ENCODE measurements around the gene TMC2. TPM values are rescaled to one million over a fixed set of nuclear protein-coding genes. Genes with fewer than 3 reads are reported as not detected.

The TMC2 gene
- total RNA-seq, 2 donors from 2014 or later: 0.26 TPM; not detected in 1

DNA sequence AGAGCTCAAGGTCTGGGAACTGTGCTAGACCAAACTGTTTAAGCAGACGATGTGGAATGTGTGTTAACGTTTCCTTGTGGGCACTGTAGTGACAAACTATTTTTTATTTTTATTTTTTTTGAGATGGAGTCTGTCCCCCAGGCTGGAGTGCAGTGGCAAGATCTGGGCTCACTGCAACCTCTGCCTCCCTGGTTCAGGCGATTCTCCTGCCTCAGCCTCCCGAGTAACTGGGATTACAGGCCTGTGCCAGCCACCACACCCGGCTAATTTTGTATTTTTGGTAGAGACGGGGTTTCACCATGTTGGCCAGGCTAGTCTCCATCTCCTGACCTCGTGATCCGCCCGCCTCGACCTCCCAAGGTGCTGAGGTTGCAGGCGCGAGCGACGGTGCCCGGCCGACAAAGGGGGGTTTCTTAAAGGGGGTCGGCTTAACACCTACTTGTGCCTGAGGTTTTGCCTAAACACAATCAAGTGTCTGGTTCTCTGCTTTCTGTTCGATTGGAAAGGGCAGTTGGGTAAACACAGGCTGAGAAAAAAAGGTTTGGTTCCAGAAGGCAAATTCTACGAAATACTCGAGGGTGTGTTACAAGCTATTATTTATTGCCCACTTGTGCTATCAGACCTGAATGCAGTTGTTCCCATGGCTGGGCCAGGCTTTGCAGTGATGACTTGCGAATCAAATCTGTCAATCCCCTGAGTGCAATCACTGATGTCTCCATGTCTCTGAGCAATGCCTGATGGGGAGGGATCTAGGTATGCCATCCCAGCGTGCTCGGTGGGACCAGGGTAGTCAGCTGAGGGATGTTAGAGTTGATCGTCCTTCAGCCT, 117.4 kb downstream of the TMC2 start:
- TF ChIP-seq POLR2A (IDR thresholded peaks at IDR 0.05): no peak
- TF ChIP-seq, protein P1, sequence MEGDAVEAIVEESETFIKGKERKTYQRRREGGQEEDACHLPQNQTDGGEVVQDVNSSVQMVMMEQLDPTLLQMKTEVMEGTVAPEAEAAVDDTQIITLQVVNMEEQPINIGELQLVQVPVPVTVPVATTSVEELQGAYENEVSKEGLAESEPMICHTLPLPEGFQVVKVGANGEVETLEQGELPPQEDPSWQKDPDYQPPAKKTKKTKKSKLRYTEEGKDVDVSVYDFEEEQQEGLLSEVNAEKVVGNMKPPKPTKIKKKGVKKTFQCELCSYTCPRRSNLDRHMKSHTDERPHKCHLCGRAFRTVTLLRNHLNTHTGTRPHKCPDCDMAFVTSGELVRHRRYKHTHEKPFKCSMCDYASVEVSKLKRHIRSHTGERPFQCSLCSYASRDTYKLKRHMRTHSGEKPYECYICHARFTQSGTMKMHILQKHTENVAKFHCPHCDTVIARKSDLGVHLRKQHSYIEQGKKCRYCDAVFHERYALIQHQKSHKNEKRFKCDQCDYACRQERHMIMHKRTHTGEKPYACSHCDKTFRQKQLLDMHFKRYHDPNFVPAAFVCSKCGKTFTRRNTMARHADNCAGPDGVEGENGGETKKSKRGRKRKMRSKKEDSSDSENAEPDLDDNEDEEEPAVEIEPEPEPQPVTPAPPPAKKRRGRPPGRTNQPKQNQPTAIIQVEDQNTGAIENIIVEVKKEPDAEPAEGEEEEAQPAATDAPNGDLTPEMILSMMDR (IDR thresholded peaks at IDR 0.05): no peak
- Histone ChIP-seq H3K4me1 (peaks cover 29% of the 10 kb centered on the region), H3K9me3 (no peaks in the 10 kb centered on the region), H3K27ac (peak overlapping the region in 1 of 4 donors; percentile 87), H3K4me3 (peak overlapping the region; percentile 93 to 95), H3K27me3 (no peaks in the 10 kb centered on the region), H3K36me3 (replicated peaks in 1 of 2; ENCODE audit: insufficient read depth in 1 of 2, low read depth in 2 of 2) (peaks cover 5 to 36% of the 10 kb centered on the region in 2 donors)
- WGBS, 2 donors: 29 to 45% methylated on average over 15 to 24 of the region's 24 CpGs
- DNase-seq: no peak
- intact Hi-C loops (cut with DNase I): no loop called here
- no peak for ATAC-seq

DNA sequence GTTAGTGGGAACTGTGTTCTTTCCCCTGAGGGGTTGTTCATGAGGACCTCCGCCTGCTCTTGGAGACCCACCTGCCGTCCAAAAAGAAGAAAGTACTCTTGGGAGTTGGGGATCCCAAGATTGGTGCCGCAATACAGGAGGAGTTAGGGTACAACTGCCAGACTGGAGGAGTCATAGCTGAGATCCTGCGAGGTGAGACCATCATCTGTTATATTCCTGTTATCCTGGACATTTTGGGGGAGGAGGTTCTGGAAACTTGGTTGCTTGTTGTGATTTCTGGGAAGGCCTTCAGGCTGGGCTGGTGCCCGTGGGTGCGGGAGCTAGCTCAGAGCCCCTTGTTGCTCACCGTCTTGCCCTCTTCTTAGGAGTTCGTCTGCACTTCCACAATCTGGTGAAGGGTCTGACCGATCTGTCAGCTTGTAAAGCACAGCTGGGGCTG, 118.0 kb downstream of the TMC2 start:
- no peaks in the 10 kb centered on the region for H3K9me3 ChIP-seq
- intact Hi-C loops (cut with DNase I): no loop called here
- no peak overlapping the region for H3K4me3 ChIP-seq
- no peak for ATAC-seq
- no peak overlapping the region for H3K27ac ChIP-seq
- TF ChIP-seq, protein P1 (IDR thresholded peaks at IDR 0.05): no peak
- no peak for TF ChIP-seq POLR2A (IDR thresholded peaks at IDR 0.05)
- H3K36me3 ChIP-seq (replicated peaks in 1 of 2; ENCODE audit: insufficient read depth in 1 of 2, low read depth in 2 of 2): peaks cover 5 to 40% of the 10 kb centered on the region in 2 donors
- peaks cover 29% of the 10 kb centered on the region for H3K4me1 ChIP-seq
- no peak for DNase-seq
- H3K27me3 ChIP-seq: no peaks in the 10 kb centered on the region
- 80 to 98% methylated on average over 5 of the region's 9 CpGs for WGBS, 2 donors

- TF ChIP-seq POLR2A (IDR thresholded peaks at IDR 0.05): no peak
- TF ChIP-seq, protein P1 (IDR thresholded peaks at IDR 0.05): no peak
- peaks cover 5 to 40% of the 10 kb centered on the region in 2 donors for H3K36me3 ChIP-seq (replicated peaks in 1 of 2; ENCODE audit: insufficient read depth in 1 of 2, low read depth in 2 of 2)
- no peak overlapping the region for H3K4me3 ChIP-seq
- H3K27me3 ChIP-seq: no peaks in the 10 kb centered on the region
- intact Hi-C loops (cut with DNase I): no loop called here
- 89 to 94% methylated on average over 2 to 3 of the region's 3 CpGs for WGBS, 2 donors
- ATAC-seq (no peak), DNase-seq (no peak)
- no peaks in the 10 kb centered on the region for H3K9me3 ChIP-seq
- peaks cover 29% of the 10 kb centered on the region for H3K4me1 ChIP-seq
- H3K27ac ChIP-seq: no peak overlapping the region
Observed at GRCh38 chr20:2654831-2655230, 118.5 kb downstream of the TMC2 start.

GRCh38 chr20:2655331-2656116, 119.2 kb downstream of the TMC2 start:
- no peaks in the 10 kb centered on the region for H3K9me3 ChIP-seq
- no peaks in the 10 kb centered on the region for H3K27me3 ChIP-seq
- DNase-seq (no peak), ATAC-seq (no peak)
- WGBS, 2 donors: 90 to 94% methylated on average over 14 to 17 of the region's 17 CpGs
- peaks cover 5 to 45% of the 10 kb centered on the region in 2 donors for H3K36me3 ChIP-seq (replicated peaks in 1 of 2; ENCODE audit: insufficient read depth in 1 of 2, low read depth in 2 of 2)
- intact Hi-C loops (cut with DNase I): no loop called here
- peaks cover 29% of the 10 kb centered on the region for H3K4me1 ChIP-seq
- no peak for TF ChIP-seq POLR2A (IDR thresholded peaks at IDR 0.05)
- TF ChIP-seq, protein P1 (IDR thresholded peaks at IDR 0.05): no peak
- H3K4me3 ChIP-seq: no peak overlapping the region
- no peak overlapping the region for H3K27ac ChIP-seq
